GM10847 (cell line): ENCODE data around the gene H1-8.

ENCODE experiments used
- POLR2A ChIP-seq: IDR thresholded peaks from 2 replicates; pipeline ENCODE4 v1.6.1; 2011; ENCODE audit not compliant: insufficient read length; ENCODE audit errors: extremely low read depth

Gene H1-8

DNA sequence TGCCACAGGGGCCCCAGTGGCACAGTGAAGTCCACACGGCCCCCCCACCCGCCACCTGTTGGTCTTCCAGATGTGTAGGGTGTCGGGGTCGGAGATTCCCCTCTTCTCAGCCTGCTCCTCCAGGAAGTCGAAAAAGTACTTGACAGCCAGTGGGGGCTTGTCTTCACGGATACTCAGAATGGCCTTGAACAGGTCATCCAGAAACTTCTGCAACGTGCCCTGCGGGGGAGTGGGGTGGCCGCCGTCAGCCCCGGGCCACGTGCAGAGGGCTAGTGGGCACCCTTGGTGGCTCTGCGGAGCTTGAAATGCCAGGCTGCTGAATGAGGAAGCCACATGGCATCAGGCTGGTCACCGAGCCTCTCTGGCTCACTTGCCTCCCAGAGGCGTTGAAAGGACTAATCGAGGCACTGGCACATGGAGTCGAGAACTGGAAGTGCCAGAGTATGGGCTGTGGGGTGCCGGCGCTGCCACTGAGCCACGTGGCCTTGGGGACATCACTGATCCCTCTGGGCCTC is 16.6 kb downstream of the H1-8 start:
- no peak for TF ChIP-seq POLR2A

DNA sequence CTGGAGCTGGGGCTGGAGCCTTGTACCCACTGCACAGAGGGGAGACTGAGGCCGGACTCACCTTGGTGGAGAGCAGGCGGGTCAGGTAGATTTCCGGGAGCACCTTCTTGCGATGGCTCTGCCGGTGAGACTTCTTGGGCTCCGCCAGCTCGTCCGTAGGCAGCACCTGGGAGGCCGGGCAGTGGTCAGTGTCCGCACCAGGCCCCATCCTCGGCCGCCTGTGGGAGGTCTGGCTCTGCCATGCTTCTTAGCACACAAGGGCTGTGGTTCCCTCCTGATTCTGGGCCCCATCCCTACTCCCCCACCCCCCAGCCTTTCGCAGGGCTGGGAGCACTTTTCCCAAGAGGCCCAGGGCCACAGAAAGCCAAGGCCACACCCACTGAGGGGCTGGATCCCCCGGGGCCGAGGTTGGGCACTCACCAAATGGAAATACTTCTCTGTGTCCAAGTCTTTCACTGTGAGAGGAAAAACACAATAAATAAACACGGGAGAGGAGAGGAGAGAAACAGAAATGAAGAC is 17.4 kb downstream of the H1-8 start:
- TF ChIP-seq POLR2A = no peak

DNA sequence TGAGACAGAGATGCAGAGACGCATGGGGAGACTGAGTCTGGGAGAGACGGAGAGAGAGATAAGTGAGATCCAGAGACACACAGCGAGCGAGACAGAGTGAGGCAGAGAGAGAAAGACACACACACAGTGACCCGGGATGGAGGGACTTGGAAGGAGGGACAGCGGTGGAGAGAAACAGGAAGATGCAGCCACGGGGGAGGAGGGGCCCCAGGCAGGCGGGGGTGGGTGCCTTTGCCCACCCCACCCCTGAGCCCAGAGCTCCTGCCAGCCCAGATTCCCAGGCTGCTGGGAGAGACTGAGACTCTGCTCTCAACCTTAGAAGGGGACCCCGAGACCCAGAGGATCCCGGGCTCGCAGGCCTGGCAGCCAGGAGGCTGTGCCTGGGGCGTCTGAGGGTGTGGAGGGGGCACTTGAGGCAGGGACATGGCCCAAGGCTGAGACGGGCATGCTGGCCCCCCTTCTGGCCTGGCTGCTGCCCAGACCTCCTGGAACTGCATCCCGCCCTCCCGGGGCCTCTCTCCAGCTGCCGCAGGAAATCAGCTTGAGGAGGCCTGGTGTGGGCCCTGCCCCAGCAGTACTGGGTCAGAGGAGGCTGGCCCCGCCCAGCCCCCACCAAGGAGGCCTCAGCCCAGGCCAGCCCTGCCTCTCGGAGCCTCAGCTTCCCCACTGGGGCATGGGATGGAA is 18.1 kb downstream of the H1-8 start:
- no peak for TF ChIP-seq POLR2A

DNA sequence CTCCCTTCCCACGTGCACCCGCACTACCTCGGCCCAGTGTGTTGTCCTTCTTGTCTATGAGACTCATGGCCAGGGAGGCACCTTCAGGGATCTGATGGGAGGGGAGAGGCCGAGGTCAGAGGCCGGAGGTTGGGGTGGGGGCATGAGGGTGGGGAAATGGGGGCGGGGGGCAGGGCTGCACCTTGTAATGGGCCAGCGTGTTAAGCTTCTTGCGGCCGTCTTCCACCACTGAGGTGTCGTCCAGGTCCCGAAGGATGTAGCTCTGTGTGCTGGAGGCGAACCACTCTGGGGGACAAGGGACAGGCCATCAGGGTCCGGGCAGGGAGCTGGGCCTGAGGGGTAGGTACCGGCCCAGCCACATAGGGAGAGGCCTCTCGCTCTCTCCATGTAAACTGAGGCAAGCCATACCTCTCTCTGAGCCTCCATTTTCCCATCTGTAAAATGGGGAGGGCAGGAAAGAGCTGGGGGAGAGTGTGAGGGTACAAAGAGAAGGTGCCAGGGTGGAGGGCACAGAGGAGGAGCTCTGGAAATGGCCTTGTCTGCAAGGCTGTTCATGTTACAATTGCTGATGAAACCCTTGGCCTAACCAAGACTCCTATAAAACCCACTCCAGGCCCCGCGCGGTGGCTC is 18.8 kb downstream of the H1-8 start:
- no peak for TF ChIP-seq POLR2A

DNA sequence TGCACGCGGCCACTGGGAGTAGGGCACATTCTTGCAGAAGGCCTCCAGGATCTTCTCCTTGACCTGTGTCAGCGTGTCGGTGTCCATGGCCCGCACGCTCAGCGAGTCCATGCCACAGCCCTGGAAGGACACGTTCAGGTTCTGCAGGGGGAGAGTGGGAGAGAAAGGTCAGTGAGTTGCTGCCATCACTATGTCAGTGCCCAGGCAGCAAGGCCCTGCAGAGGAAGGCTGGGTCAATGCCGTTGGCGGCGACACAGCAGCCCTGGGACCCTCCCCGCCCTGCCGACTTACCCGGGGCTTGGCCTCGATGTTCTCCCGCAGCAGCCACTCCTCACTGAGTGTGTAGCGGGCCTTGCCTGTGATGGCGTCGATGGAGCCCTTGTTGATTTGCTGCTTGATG is 19.8 kb downstream of the H1-8 start:
- TF ChIP-seq POLR2A = no peak

DNA sequence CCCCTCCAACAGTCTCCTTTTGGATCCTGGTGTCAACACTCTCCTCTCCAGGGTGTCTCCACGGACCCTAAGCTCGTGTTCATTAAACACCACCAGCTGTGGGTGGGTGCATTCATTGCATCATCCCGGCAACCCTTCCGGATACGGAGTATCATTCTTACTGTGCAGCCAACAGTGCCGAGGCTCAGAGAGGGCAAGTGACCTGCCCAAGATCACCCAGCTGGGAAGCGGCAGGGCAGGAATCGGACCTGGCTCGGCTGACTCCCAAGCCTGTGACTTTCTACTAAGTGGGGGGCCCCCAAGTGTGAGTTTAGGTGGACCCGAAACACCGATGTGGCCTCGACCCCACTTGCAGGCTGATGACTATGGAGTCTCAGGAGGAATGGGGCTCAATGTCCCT is 20.4 kb downstream of the H1-8 start:
- no peak for TF ChIP-seq POLR2A

DNA sequence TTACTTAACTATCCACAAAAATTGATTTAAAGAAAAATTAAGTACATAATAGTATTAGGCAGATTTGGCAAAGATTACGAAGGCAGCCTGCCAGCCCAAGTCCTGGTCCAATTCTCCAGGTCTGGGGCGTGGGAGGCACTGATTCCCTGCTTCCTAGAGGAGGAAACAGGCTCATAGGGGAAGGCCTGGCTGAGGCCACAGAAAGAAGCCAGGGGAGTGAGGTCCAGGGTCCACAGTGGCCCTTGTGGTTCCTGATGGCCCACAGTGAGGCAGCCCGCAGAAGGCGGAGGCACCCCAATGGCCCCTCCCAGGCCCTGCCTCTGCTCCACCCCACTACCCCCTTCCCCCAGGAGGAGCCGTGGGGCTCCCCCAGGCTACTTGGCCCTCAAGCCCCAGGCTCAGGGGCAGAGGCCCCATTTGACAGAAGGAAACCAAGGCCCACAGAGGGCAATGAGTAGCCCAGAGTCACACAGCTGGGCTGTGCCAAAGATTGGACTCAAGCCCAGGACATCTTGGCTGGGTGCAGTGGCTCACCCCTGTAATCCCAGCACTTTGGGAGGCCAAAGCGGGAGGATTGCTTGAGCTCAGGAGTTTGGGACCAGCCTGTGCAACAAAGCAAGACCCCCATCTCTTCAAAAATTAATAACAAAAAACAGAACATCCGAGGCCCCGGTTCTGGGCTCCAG is 21.0 kb downstream of the H1-8 start:
- no peak for TF ChIP-seq POLR2A

DNA sequence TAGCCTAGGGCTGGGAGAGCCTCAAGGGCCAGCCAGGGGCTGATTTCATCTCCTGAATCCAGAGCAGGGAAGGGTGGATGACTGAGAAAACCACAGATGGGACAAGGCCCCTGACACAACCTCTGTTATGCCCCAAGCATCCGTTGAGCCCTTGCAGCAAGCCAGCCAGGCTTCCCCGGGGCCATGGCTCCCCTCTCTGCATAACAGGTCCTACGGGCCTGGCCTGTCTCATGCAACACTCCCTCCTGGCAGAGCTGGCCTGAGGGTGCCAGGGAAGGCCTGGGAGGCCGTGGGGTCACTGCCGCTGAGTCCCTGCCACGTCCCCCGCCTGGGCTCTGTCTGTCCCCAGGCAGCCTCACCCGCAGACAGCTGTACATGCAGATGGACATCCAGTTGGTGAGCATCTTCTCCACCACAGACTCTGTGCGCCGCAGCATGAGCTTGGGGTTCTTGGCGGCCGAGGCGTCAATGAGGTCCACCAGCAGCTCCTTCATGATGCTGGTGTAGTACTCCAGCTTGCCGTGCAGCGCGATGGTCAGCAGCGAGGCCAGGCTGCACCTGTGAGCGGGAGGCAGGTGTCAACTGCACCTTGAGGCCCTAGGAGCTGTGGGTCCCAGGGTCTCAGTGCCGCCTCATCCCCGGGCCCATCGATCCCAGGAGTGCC is 22.1 kb downstream of the H1-8 start:
- TF ChIP-seq POLR2A = no peak

DNA sequence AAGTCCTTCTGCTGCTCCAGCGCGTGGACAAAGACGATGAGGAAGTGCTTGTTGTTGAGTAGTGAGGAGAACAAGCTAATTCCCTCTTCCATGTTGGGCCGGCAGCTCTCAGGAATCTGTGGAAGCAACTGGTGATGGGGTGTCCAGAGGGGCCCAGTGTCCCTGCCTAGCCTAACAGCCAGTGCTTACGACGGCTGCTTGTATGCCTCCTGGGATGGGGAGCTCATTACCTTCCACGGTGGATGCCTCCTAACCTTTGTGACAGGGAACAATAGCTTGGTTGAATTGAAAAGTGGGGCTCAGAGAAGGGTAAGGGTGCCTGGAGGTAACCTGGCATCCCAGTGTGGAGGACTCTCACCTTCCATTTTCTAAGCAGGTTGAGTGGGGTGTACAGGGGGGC is 22.9 kb downstream of the H1-8 start:
- TF ChIP-seq POLR2A = no peak

DNA sequence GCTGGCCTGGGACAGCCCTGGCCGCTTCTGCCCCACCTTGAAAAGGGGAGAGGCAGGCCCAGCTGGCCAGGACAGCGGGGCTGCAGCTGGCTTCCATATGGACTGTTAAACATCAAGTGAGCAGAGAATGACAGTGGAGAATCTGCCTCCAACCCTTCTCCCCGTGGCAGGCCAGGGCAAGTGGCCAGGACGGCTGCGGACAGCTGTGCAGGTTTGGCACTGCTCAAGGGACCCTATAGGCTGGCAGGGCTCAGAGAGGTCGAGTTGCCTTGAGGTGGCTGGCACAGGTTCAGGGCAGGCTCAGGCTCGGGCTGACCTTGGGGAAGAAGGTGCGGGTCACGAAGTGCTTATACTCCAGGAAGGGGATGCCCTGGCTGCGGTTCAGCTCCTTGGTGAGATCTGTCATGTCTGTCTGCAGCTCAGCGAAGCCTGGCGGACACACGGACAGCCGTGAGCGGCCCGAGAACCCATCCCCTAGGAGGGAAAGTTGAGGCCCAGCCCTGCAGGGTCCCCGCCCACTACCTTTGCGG is 24.3 kb downstream of the H1-8 start:
- TF ChIP-seq POLR2A = no peak

DNA sequence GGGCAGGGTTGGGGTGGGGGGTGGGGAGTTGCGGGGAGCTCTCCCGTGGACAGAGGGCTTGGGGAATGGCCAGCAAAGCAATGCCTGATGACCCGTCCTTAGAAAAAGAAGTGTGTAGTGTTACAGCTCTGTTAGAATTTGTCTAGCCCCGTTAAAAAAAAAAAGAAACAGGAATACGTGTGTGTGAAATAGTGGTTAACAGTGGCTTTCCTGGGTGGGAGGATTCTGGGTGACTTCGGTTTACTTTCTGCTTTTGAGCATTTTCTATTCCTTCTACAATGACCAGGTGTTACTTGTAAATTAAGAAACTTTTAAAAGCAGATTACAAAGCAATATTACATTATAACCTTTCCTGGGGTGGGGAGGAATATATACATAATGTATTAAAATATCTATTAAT is 25.0 kb downstream of the H1-8 start:
- TF ChIP-seq POLR2A = no peak

DNA sequence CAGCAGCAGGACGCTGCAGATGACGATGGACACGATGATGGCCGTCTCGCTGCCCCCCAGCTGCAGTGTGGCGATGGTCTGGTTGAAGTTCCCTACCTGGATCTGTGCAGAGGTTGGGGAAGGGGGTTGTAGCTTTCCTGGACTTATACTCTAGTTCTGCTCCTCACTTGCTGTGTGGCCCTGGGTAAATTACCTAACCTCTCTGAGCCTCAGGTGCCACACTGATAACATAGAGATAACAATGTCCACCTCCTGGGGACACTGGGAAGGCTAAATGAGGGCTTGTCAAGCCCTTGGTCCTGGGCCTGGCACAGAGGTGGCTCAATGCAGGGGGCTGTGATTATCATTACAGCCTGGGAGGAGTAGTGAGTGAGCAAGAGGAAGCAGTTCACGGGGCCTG is 26.9 kb downstream of the H1-8 start:
- TF ChIP-seq POLR2A = no peak

DNA sequence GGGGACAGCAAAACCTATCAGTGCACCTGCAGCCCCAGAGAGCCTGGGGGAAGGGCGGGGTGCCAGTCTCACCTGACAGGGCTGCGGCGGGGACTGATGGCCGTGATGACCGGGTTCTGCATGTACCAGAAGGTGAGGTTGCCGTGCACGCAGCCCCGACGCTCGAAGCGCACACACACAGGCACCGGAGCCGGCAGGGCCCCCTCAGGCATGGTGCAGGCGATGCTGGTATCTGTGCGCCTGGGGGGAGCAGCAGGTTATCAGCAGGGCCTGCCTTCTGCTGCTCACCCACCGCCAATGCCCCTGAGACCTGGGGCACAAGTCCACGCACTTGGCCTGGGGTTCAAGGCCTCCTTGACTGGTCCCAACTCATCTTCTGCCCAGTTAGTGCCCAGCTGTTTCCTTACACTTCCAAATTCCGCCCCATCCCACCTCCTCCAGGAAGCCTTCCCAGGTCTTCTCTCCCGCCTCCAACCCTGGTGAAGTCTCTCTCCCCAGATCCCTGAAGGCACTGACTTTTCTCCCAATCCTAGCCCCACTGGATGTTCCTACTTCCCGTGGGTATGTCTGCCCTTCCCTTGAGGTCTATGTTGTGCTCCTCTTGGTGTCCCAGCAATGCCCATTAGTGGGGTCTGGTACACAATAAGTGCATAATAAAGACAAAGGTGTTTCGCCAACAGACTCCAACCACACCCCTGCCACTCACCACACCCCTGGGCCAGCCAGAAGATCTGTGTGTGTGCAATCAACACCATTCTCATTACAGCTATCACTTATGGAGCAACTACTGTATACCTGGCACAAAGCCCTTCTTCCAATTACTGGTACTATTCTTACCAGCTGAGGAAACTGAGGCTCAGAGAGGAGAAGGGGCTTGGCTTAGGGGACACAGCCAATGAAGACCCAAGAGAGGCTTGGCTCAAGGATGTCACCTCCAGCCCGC is 28.9 kb downstream of the H1-8 start:
- no peak for TF ChIP-seq POLR2A

DNA sequence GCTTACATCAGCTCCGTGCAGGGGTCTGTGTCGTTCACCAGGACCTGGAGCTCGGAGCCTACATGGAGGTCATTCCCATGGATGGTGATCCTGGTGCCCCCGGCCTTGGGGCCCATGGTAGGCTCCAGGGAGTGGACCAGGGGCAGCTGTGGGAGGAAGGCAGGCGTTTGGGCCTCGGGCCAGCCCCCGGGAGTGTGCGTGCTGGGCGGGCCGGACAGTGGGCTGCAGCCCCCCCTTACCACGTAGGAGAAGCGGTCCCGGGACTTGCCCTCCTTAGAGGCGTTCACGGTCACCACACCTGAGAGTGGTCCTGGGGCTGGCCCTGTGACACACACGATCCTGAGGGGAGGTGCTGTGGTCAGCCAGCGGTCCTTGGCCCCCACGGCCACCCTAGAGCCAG is 29.6 kb downstream of the H1-8 start:
- no peak for TF ChIP-seq POLR2A
